HEK293 (cell line): ENCODE measurements around the gene DPP6.

ENCODE experiments used
- GLI4 ChIP-seq: fragments of 450-650 bp; formaldehyde crosslinking; IDR thresholded peaks from 2 replicates; pipeline ENCODE4 v1.5.1; 2016; ENCODE audit warnings: missing biosample characterization, missing genetic modification characterization
- YY1 ChIP-seq: fragments of 450-650 bp; formaldehyde crosslinking; IDR thresholded peaks from 2 replicates; pipeline ENCODE4 v1.5.1; 2018; ENCODE audit warnings: missing biosample characterization, missing genetic modification characterization
- ZBTB7A ChIP-seq: fragments of 450-650 bp; formaldehyde crosslinking; IDR thresholded peaks from 2 replicates; pipeline ENCODE4 v1.5.1; 2016; ENCODE audit warnings: low read depth, missing biosample characterization, missing genetic modification characterization
- ZEB2 ChIP-seq: fragments of 450-650 bp; formaldehyde crosslinking; IDR thresholded peaks from 2 replicates; pipeline ENCODE4 v1.5.1; 2016; ENCODE audit warnings: missing biosample characterization, missing genetic modification characterization
- ZNF274 ChIP-seq, 2 experiments: fragments of 200-500 bp in 1 of 2; fragments of 450-650 bp in 1 of 2; sonication (Bioruptor generic) in 1 of 2; formaldehyde crosslinking in 1 of 2; IDR thresholded peaks; 2 replicates each; pipeline versions ENCODE4 v1.5.1 to v1.6.1; 2014 to 2016; ENCODE audit warnings: borderline replicate concordance in 1 of 2, inconsistent platforms in 1 of 2, low read length in 1 of 2, missing biosample characterization in 1 of 2, missing genetic modification characterization in 1 of 2
- ZNF366 ChIP-seq: fragments of 450-650 bp; formaldehyde crosslinking; conservative IDR thresholded peaks from 2 replicates; pipeline ENCODE4 v1.5.1; 2016; ENCODE audit warnings: missing biosample characterization, missing genetic modification characterization
- ZNF664 ChIP-seq: fragments of 450-650 bp; formaldehyde crosslinking; IDR thresholded peaks from 2 replicates; pipeline ENCODE4 v1.5.1; 2016; ENCODE audit warnings: missing biosample characterization, missing genetic modification characterization
- TF ChIP-seq, protein P1 (sequence below): fragments of 450-650 bp; formaldehyde crosslinking; IDR thresholded peaks from 2 replicates; pipeline ENCODE4 v1.5.1; 2016; ENCODE audit warnings: missing biosample characterization, missing genetic modification characterization
- TF ChIP-seq, protein P2 (sequence below): fragments of 450-650 bp; formaldehyde crosslinking; IDR thresholded peaks from 2 replicates; pipeline ENCODE4 v1.5.1; 2016; ENCODE audit warnings: missing biosample characterization, missing genetic modification characterization, low read depth
- TF ChIP-seq, protein P3 (sequence below): fragments of 450-650 bp; formaldehyde crosslinking; IDR thresholded peaks from 2 replicates; pipeline ENCODE4 v1.5.1; 2016; ENCODE audit warnings: missing biosample characterization, missing genetic modification characterization
- TF ChIP-seq, protein P4 (sequence below): fragments of 450-650 bp; formaldehyde crosslinking; IDR thresholded peaks from 2 replicates; pipeline ENCODE4 v1.5.1; 2017; ENCODE audit warnings: missing biosample characterization, missing genetic modification characterization
- TF ChIP-seq, protein P5 (sequence below): fragments of 450-650 bp; formaldehyde crosslinking; IDR thresholded peaks from 2 replicates; pipeline ENCODE4 v1.5.1; 2016; ENCODE audit warnings: missing biosample characterization, missing genetic modification characterization
- TF ChIP-seq, protein P6 (sequence below): fragments of 450-650 bp; formaldehyde crosslinking; IDR thresholded peaks from 2 replicates; pipeline ENCODE4 v1.5.1; 2017; ENCODE audit warnings: missing biosample characterization, missing genetic modification characterization

DNA sequence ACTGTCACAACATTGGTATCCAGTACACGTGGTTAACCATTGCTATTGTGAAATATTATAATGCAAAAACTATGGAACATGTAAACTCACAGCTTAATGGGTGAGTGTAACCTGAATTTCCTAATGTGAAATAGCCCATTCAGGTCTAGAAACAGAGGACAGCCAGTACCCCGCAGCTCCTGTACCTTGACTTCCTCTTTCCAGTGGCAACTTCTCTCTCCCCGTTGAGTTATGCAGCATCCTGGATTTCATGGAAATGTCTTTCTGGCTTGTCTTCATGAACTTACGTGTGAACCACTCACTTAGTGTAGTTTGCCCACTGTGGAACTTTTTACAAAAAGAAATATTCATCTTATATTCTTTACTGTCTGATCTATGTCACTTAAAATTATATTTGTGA, 384.4 kb downstream of the DPP6 start:
- TF ChIP-seq GLI4 (tag by site-specific recombination) (no peak), ZBTB7A (no peak), ZEB2 (tag by site-specific recombination) (no peak), ZNF366 (no peak), ZNF274 (IDR thresholded peaks at IDR 0.05; ENCODE audit: low read length) (no peak), ZNF274 (tag by site-specific recombination; IDR thresholded peaks at IDR 0.05; ENCODE audit: borderline replicate concordance) (no peak), YY1 (tag by site-specific recombination) (no peak), ZNF664 (no peak)
- TF ChIP-seq, protein P1, sequence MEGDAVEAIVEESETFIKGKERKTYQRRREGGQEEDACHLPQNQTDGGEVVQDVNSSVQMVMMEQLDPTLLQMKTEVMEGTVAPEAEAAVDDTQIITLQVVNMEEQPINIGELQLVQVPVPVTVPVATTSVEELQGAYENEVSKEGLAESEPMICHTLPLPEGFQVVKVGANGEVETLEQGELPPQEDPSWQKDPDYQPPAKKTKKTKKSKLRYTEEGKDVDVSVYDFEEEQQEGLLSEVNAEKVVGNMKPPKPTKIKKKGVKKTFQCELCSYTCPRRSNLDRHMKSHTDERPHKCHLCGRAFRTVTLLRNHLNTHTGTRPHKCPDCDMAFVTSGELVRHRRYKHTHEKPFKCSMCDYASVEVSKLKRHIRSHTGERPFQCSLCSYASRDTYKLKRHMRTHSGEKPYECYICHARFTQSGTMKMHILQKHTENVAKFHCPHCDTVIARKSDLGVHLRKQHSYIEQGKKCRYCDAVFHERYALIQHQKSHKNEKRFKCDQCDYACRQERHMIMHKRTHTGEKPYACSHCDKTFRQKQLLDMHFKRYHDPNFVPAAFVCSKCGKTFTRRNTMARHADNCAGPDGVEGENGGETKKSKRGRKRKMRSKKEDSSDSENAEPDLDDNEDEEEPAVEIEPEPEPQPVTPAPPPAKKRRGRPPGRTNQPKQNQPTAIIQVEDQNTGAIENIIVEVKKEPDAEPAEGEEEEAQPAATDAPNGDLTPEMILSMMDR (tag by site-specific recombination): no peak
- TF ChIP-seq, protein P2, sequence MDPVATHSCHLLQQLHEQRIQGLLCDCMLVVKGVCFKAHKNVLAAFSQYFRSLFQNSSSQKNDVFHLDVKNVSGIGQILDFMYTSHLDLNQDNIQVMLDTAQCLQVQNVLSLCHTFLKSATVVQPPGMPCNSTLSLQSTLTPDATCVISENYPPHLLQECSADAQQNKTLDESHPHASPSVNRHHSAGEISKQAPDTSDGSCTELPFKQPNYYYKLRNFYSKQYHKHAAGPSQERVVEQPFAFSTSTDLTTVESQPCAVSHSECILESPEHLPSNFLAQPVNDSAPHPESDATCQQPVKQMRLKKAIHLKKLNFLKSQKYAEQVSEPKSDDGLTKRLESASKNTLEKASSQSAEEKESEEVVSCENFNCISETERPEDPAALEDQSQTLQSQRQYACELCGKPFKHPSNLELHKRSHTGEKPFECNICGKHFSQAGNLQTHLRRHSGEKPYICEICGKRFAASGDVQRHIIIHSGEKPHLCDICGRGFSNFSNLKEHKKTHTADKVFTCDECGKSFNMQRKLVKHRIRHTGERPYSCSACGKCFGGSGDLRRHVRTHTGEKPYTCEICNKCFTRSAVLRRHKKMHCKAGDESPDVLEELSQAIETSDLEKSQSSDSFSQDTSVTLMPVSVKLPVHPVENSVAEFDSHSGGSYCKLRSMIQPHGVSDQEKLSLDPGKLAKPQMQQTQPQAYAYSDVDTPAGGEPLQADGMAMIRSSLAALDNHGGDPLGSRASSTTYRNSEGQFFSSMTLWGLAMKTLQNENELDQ (tag by site-specific recombination): no peak
- TF ChIP-seq, protein P3, sequence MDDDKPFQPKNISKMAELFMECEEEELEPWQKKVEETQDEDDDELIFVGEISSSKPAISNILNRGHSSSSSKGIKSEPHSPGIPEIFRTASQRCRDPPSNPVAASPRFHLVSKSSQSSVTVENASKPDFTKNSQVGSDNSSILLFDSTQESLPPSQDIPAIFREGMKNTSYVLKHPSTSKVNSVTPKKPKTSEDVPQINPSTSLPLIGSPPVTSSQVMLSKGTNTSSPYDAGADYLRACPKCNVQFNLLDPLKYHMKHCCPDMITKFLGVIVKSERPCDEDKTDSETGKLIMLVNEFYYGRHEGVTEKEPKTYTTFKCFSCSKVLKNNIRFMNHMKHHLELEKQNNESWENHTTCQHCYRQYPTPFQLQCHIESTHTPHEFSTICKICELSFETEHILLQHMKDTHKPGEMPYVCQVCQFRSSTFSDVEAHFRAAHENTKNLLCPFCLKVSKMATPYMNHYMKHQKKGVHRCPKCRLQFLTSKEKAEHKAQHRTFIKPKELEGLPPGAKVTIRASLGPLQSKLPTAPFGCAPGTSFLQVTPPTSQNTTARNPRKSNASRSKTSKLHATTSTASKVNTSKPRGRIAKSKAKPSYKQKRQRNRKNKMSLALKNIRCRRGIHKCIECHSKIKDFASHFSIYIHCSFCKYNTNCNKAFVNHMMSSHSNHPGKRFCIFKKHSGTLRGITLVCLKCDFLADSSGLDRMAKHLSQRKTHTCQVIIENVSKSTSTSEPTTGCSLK (tag by site-specific recombination): no peak
- TF ChIP-seq, protein P4, sequence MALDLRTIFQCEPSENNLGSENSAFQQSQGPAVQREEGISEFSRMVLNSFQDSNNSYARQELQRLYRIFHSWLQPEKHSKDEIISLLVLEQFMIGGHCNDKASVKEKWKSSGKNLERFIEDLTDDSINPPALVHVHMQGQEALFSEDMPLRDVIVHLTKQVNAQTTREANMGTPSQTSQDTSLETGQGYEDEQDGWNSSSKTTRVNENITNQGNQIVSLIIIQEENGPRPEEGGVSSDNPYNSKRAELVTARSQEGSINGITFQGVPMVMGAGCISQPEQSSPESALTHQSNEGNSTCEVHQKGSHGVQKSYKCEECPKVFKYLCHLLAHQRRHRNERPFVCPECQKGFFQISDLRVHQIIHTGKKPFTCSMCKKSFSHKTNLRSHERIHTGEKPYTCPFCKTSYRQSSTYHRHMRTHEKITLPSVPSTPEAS (tag by site-specific recombination): no peak
- TF ChIP-seq, protein P5, sequence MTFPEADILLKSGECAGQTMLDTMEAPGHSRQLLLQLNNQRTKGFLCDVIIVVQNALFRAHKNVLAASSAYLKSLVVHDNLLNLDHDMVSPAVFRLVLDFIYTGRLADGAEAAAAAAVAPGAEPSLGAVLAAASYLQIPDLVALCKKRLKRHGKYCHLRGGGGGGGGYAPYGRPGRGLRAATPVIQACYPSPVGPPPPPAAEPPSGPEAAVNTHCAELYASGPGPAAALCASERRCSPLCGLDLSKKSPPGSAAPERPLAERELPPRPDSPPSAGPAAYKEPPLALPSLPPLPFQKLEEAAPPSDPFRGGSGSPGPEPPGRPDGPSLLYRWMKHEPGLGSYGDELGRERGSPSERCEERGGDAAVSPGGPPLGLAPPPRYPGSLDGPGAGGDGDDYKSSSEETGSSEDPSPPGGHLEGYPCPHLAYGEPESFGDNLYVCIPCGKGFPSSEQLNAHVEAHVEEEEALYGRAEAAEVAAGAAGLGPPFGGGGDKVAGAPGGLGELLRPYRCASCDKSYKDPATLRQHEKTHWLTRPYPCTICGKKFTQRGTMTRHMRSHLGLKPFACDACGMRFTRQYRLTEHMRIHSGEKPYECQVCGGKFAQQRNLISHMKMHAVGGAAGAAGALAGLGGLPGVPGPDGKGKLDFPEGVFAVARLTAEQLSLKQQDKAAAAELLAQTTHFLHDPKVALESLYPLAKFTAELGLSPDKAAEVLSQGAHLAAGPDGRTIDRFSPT (tag by site-specific recombination): no peak
- TF ChIP-seq, protein P6, sequence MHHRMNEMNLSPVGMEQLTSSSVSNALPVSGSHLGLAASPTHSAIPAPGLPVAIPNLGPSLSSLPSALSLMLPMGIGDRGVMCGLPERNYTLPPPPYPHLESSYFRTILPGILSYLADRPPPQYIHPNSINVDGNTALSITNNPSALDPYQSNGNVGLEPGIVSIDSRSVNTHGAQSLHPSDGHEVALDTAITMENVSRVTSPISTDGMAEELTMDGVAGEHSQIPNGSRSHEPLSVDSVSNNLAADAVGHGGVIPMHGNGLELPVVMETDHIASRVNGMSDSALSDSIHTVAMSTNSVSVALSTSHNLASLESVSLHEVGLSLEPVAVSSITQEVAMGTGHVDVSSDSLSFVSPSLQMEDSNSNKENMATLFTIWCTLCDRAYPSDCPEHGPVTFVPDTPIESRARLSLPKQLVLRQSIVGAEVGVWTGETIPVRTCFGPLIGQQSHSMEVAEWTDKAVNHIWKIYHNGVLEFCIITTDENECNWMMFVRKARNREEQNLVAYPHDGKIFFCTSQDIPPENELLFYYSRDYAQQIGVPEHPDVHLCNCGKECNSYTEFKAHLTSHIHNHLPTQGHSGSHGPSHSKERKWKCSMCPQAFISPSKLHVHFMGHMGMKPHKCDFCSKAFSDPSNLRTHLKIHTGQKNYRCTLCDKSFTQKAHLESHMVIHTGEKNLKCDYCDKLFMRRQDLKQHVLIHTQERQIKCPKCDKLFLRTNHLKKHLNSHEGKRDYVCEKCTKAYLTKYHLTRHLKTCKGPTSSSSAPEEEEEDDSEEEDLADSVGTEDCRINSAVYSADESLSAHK (tag by site-specific recombination): no peak
